Activated T-helper 2 cell treated with anti-CD3 and anti-CD28 coated beads, Interferon-gamma antibody, Interleukin-2, Interleukin-4, amounts not matched to agents 10 μg/mL and 5 μg/mL and 100 μg/mL, durations not matched to agents 14 hours and 24 hours and 36 hours (primary cell): ENCODE measurements around the gene FBRSL1. TPM values are rescaled to one million over a fixed set of nuclear protein-coding genes. Genes with fewer than 3 reads are reported as not detected.
"Not testable (repeated sequence)": the region's sequence is repeated elsewhere in the genome, so short reads cannot be mapped to it uniquely, and the experiment has no call there.

ENCODE experiments used
- DNase-seq: peaks from one replicate; pipeline ENCODE4 v3.0.0; 2021; ENCODE audit warnings: low spot score
- H3K27ac Mint-ChIP-seq: one replicate; pipeline ENCODE4 v1.8.0; 2021; ENCODE audit warnings: mixed read lengths
- H3K27me3 Mint-ChIP-seq: one replicate; pipeline ENCODE4 v1.8.0; 2021; ENCODE audit warnings: low read depth, mixed read lengths
- H3K36me3 Mint-ChIP-seq: one replicate; pipeline ENCODE4 v1.8.0; 2021; ENCODE audit warnings: low read depth, mixed read lengths
- H3K4me1 Mint-ChIP-seq: one replicate; pipeline ENCODE4 v1.8.0; 2021; ENCODE audit warnings: low read depth, mixed read lengths
- H3K4me3 Mint-ChIP-seq: one replicate; pipeline ENCODE4 v1.8.0; 2021; ENCODE audit warnings: low read depth, mild to moderate bottlenecking, moderate library complexity, mixed read lengths
- H3K9me3 Mint-ChIP-seq: one replicate; pipeline ENCODE4 v1.8.0; 2021; ENCODE audit warnings: mixed read lengths
- intact Hi-C: fragments of 100-400 bp; cut with micrococcal nuclease; formaldehyde crosslinking; loops from one replicate; pipeline ENCODE4 v1.15.1; 2023
- total RNA-seq: library from RNA; stranded (reverse); gene quantifications from 2 replicates; pipeline ENCODE4 v1.2.3, GENCODE V29; 2022

FBRSL1 gene
- total RNA-seq, 1 donor from 2014 or later: 66.0 TPM

- intact Hi-C loops: no loop called here
- H3K9me3 Mint-ChIP-seq: no peaks in the 10 kb centered on the region
- DNase-seq: no peak
- no peak overlapping the region for H3K27ac Mint-ChIP-seq
- H3K36me3 Mint-ChIP-seq: peaks cover 4% of the 10 kb centered on the region
- H3K4me3 Mint-ChIP-seq: no peak overlapping the region
- no peaks in the 10 kb centered on the region for H3K27me3 Mint-ChIP-seq
- H3K4me1 Mint-ChIP-seq: no peaks in the 10 kb centered on the region
These were observed 39.3 kb downstream of the FBRSL1 start for GRCh38 chr12:132529156-132529839.

- Mint-ChIP-seq H3K4me1 (no peaks in the 10 kb centered on the region), H3K4me3 (no peak overlapping the region), H3K27ac (no peak overlapping the region), H3K9me3 (peaks cover 2% of the 10 kb centered on the region), H3K27me3 (no peaks in the 10 kb centered on the region), H3K36me3 (peaks cover 4% of the 10 kb centered on the region)
- intact Hi-C loops: no loop called here
- no peak for DNase-seq
These were observed 40.0 kb downstream of the FBRSL1 start for GRCh38 chr12:132529906-132530305.

- Mint-ChIP-seq H3K27me3 (no peaks in the 10 kb centered on the region), H3K4me1 (no peaks in the 10 kb centered on the region), H3K9me3 (peaks cover 8% of the 10 kb centered on the region), H3K4me3 (no peak overlapping the region), H3K27ac (no peak overlapping the region), H3K36me3 (peaks cover 4% of the 10 kb centered on the region)
- intact Hi-C loops: no loop called here
- DNase-seq: no peak
These were observed 40.5 kb downstream of the FBRSL1 start for GRCh38 chr12:132530447-132530846.

GRCh38 chr12:132530851-132531250 is 40.9 kb downstream of the FBRSL1 start:
- DNase-seq: no peak
- intact Hi-C loops: no loop called here
- no peak overlapping the region for H3K27ac Mint-ChIP-seq
- H3K4me1 Mint-ChIP-seq: no peaks in the 10 kb centered on the region
- H3K4me3 Mint-ChIP-seq: no peak overlapping the region
- H3K27me3 Mint-ChIP-seq: no peaks in the 10 kb centered on the region
- H3K36me3 Mint-ChIP-seq: peaks cover 4% of the 10 kb centered on the region
- H3K9me3 Mint-ChIP-seq: peaks cover 12% of the 10 kb centered on the region

GRCh38 chr12:132532711-132533583 is 43.0 kb downstream of the FBRSL1 start:
- H3K4me1 Mint-ChIP-seq, H3K36me3 Mint-ChIP-seq, H3K27me3 Mint-ChIP-seq, DNase-seq, intact Hi-C loops, H3K4me3 Mint-ChIP-seq, H3K27ac Mint-ChIP-seq: not testable (repeated sequence)
- peaks cover 18% of the 10 kb centered on the region for H3K9me3 Mint-ChIP-seq

GRCh38 chr12:132533584-132533958 is 43.6 kb downstream of the FBRSL1 start:
- no peak overlapping the region for H3K4me3 Mint-ChIP-seq
- H3K27me3 Mint-ChIP-seq: no peaks in the 10 kb centered on the region
- H3K27ac Mint-ChIP-seq: no peak overlapping the region
- peaks cover 18% of the 10 kb centered on the region for H3K9me3 Mint-ChIP-seq
- DNase-seq: no peak
- peaks cover 4% of the 10 kb centered on the region for H3K36me3 Mint-ChIP-seq
- intact Hi-C loops: no loop called here
- H3K4me1 Mint-ChIP-seq: no peaks in the 10 kb centered on the region

GRCh38 chr12:132534076-132534475 is 44.1 kb downstream of the FBRSL1 start:
- DNase-seq: no peak
- no peak overlapping the region for H3K4me3 Mint-ChIP-seq
- no peaks in the 10 kb centered on the region for H3K27me3 Mint-ChIP-seq
- H3K27ac Mint-ChIP-seq: no peak overlapping the region
- intact Hi-C loops: no loop called here
- H3K36me3 Mint-ChIP-seq: peaks cover 4% of the 10 kb centered on the region
- H3K4me1 Mint-ChIP-seq: no peaks in the 10 kb centered on the region
- H3K9me3 Mint-ChIP-seq: peaks cover 18% of the 10 kb centered on the region

- no peak for DNase-seq
- H3K4me1 Mint-ChIP-seq: no peaks in the 10 kb centered on the region
- H3K27ac Mint-ChIP-seq: no peak overlapping the region
- H3K27me3 Mint-ChIP-seq: no peaks in the 10 kb centered on the region
- H3K36me3 Mint-ChIP-seq: peaks cover 4% of the 10 kb centered on the region
- intact Hi-C loops: no loop called here
- H3K9me3 Mint-ChIP-seq: peaks cover 18% of the 10 kb centered on the region
- H3K4me3 Mint-ChIP-seq: no peak overlapping the region
These were observed 45.1 kb downstream of the FBRSL1 start for GRCh38 chr12:132535019-132535418.

- intact Hi-C loops: no loop called here
- H3K27me3 Mint-ChIP-seq: no peaks in the 10 kb centered on the region
- H3K9me3 Mint-ChIP-seq: peaks cover 18% of the 10 kb centered on the region
- H3K4me3 Mint-ChIP-seq: no peak overlapping the region
- H3K36me3 Mint-ChIP-seq: peaks cover 4% of the 10 kb centered on the region
- no peak for DNase-seq
- no peaks in the 10 kb centered on the region for H3K4me1 Mint-ChIP-seq
- no peak overlapping the region for H3K27ac Mint-ChIP-seq
These were observed 46.3 kb downstream of the FBRSL1 start for GRCh38 chr12:132536102-132536876.

GRCh38 chr12:132537049-132537448 is 47.1 kb downstream of the FBRSL1 start:
- Mint-ChIP-seq H3K4me1 (no peaks in the 10 kb centered on the region), H3K27me3 (no peaks in the 10 kb centered on the region), H3K27ac (no peak overlapping the region), H3K4me3 (no peak overlapping the region), H3K36me3 (peaks cover 4% of the 10 kb centered on the region), H3K9me3 (peaks cover 18% of the 10 kb centered on the region)
- intact Hi-C loops: no loop called here
- no peak for DNase-seq

- Mint-ChIP-seq H3K27ac (no peak overlapping the region), H3K4me3 (no peak overlapping the region)
- intact Hi-C loops: no loop called here
These were observed 48.1 kb downstream of the FBRSL1 start for GRCh38 chr12:132537836-132538662.

GRCh38 chr12:132538663-132538990 is 48.7 kb downstream of the FBRSL1 start:
- Mint-ChIP-seq H3K4me1 (no peaks in the 10 kb centered on the region), H3K36me3 (peaks cover under 1% of the 10 kb centered on the region), H3K4me3 (no peak overlapping the region), H3K9me3 (peaks cover 18% of the 10 kb centered on the region), H3K27ac (no peak overlapping the region), H3K27me3 (no peaks in the 10 kb centered on the region)
- intact Hi-C loops: no loop called here
- DNase-seq: no peak

More at GRCh38 chr12:132537836-132538662, 48.1 kb downstream of the FBRSL1 start:
- H3K4me1 Mint-ChIP-seq: no peaks in the 10 kb centered on the region
- peaks cover 4% of the 10 kb centered on the region for H3K36me3 Mint-ChIP-seq
- no peak for DNase-seq
- H3K9me3 Mint-ChIP-seq: peaks cover 18% of the 10 kb centered on the region
- no peaks in the 10 kb centered on the region for H3K27me3 Mint-ChIP-seq
